DMS53 treated with DMSO at 0.1 percent for 48 hours (cell line): ENCODE measurements around the gene WIPI1.
A peak's percentile ranks its signal among the peaks of the same experiment; 100 is the strongest.

ENCODE experiments used
- DNase-seq: peaks from one replicate; lab custom pipeline; 2025; ENCODE audit not compliant: unreplicated experiment; lab: John Stamatoyannopoulos, UW

Gene WIPI1

GRCh38 chr17:68460715-68461114, 3.4 kb upstream of the WIPI1 start:
- no peak for DNase-seq

GRCh38 chr17:68460146-68460545, 2.9 kb upstream of the WIPI1 start:
- no peak for DNase-seq

GRCh38 chr17:68459037-68459639, 1.8 kb upstream of the WIPI1 start:
- DNase-seq: no peak

- DNase-seq: no peak
Measured at GRCh38 chr17:68458260-68459036, 1.2 kb upstream of the WIPI1 start.

DNA sequence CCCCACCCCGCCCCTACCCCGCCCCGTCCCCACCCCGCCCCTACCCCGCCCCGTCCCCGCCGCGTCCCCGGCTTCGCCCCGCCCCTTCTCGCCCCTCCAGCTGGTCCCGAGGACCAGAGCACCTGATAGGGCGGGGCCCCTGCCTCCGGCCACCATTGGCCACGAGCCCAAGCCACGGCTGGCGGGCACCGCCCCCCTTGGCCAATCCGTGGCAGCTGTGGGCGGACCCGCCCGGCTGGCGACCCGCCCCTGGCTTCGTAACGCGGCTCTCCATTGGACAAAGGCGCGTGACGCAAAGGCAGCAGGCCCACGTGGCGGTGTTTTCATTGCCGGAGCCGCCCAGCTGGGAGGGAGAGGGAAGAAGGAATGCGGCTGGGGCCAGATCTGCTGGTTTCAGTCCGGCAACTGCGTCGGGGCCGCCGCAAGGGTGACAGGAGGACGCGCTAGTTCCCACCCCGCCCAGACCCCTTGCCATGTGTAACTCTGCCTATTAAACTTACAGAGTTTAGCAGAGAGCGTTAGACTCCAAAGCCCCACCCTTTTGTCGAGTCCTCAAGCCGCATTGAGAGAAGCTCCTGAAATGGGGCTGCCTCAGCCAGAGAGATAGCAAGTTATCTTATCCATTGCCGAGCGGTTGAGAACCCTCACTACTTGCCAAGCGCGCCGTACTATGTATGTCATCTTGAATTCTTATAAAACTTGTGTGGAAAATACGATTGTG, 403 bp upstream of the WIPI1 start:
- peak; percentile 96 for DNase-seq

GRCh38 chr17:68456339-68457167, 743 bp downstream of the WIPI1 start:
- peak; percentile 69 for DNase-seq

DNA sequence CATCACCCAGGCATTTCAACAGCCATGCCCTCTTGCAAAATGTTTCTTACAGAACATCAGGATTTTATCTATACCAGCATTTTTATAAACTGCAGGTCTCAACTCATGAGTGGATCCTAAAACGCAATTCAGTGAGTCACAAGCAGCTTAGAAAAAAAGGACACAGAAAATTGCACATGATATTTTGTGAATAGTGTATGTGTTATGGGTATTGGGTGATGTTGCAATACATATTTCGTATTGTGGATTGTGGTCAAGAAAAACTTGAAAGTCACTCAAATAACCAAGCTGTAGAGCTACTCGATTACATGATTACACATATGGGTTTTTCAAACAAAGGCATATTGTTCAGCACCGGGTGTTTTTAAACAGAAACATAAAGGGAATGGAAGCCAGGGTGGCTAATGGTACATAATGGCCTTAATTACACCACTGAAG, 1.4 kb downstream of the WIPI1 start:
- DNase-seq: no peak

GRCh38 chr17:68453991-68454665, 3.2 kb downstream of the WIPI1 start:
- DNase-seq: no peak

- DNase-seq: no peak
Measured at GRCh38 chr17:68452724-68453290, 4.5 kb downstream of the WIPI1 start.

- DNase-seq: no peak
Measured at GRCh38 chr17:68451670-68452354, 5.5 kb downstream of the WIPI1 start.

- no peak for DNase-seq
Measured at GRCh38 chr17:68450801-68451200, 6.5 kb downstream of the WIPI1 start.

DNA sequence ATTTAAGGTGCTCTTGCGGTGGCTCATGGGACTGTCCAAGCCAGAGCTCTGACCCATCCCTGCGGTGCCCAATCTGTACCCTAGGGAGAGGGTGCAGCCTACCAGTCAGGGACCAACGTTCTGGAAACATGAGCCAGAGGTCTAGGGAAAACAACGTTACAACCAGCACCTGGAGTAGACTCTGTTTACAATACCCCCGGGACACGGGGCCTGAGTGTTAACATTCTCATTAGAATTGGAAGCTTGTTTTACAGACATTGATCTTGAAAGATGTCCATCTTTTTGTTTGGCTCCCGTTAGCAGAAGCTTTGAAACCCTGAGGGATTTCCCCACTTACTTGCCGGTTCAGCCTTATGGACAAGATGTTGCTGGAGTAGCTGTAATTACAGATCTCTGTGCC, 6.9 kb downstream of the WIPI1 start:
- no peak for DNase-seq

- no peak for DNase-seq
Measured at GRCh38 chr17:68449021-68449739, 8.1 kb downstream of the WIPI1 start.

GRCh38 chr17:68446626-68447041, 10.7 kb downstream of the WIPI1 start:
- no peak for DNase-seq

DNA sequence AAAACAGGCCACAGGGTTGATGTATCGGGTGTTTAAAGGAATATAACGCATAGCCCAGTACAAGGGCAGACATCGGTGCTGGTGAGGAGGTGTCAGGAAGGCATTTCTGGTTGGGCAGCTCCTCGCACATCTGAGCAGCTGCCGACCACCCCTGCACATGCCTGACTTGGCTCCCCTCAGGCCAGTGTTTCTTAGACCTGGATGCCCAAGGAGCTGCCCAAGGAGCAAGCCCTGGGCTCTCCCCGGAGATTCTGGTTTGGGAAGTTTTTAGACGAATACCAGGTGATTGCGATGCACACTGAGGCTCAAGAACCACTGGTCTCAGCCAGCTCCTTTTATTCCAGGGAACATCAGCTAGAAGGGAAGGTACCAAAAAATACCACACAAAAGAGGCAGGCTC, 11.6 kb downstream of the WIPI1 start:
- no peak for DNase-seq

DNA sequence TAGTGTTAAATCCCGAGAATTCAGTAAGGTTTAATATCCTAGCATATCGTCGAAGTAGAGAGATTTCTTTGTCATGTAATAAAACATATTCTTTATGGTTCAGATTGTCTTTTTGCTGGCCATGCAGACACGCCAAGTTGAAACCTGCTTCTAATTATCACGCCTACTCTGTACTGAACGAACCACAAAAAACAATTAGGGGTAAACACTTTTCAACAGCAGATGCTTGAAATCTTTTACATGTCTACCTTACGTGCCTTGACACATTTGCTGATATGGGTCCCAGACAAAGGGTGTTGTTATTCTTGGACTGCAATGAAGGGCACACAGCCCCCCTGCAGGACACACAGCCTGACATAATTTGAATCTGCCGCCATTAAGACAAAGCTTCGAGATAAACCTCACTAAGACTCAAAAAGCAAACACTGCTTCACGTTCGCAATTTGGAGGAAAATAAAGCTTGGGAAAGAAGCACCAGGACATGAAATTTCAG, 13.3 kb downstream of the WIPI1 start:
- no peak for DNase-seq

GRCh38 chr17:68441070-68441770, 16.1 kb downstream of the WIPI1 start:
- DNase-seq: no peak

DNA sequence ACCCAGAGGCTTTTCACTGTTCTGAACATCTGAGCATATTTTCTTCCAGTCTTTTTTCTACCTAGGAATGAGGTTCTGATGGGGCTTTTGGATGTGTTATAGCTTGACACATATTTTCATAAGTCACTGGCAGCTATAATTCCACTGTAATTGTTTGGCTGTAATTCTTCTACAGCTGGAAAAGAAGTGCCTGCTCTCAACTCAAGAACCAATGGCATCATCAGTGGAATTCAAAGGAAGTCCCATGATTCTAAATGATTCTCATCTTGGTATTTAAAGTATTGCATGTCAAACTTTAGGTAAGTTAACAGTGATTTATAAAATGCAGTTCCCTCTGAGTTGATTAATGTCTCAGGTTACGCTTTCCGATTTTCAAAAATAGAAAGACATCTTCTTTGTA, 16.8 kb downstream of the WIPI1 start:
- DNase-seq: no peak
